ENCODE measurements around the gene TKT. TPM values are rescaled to one million over a fixed set of nuclear protein-coding genes. Genes with fewer than 3 reads are reported as not detected.

TKT gene
- total and polyA plus RNA-seq, 2 of the 4 experiments (the other 2 are of a cell fraction): 280 to 349 TPM

GRCh38 chr3:53240989-53241972 lies 14.5 kb downstream of the TKT start:
- POLR2A ChIA-PET (ENCODE audit: unreplicated experiment): interaction anchor here (0.7 kb wide), 1 partner anchor 10 kb away, joined by 3 read pairs; no protein-coding TSS in a partner anchor
- no peak for DNase-seq
- H2AK9ac ChIP-seq (replicated peaks; ENCODE audit: low read depth, low read length, poor library complexity): no peak overlapping the region
- peak overlapping the region; percentile 14; the same call in 1 of the 2 replicates for H3K27ac ChIP-seq (ENCODE audit: insufficient read depth, low read length)
- dilution Hi-C loops (cut with HindIII; ENCODE audit: low sequenced_read_pairs, unreplicated experiment): no loop called here
- in situ Hi-C loops (cut with MboI; ENCODE audit: low sequenced_read_pairs): no loop called here
- H4K20me1 ChIP-seq (ENCODE audit: insufficient read depth, low read length): peaks cover 71% of the 10 kb centered on the region
- TF ChIP-seq RAD21 (IDR thresholded peaks at IDR 0.05; ENCODE audit: low read length): no peak
- TF ChIP-seq NFE2L2 (IDR thresholded peaks at IDR 0.05; ENCODE audit: low read depth, low read length): no peak
- no peak for TF ChIP-seq CHD1 (IDR thresholded peaks at IDR 0.05; ENCODE audit: low read depth, low read length)
- TF ChIP-seq CTCF (conservative IDR thresholded peaks at IDR 0.05; ENCODE audit: low read depth, low read length): no peak
- no peak for TF ChIP-seq CEBPB (IDR thresholded peaks at IDR 0.05; ENCODE audit: low read depth, low read length)
- peaks cover 17 to 73% of the 10 kb centered on the region in 2 experiments; a peak in 3 of 4 replicates for H3K79me1 ChIP-seq (ENCODE audit: low read depth in 1 of 2, low read length in 2 of 2)
- H3K9ac ChIP-seq (ENCODE audit: low read depth, low read length): no peak overlapping the region
- H4K91ac ChIP-seq (ENCODE audit: insufficient read depth, low read depth, low read length): no peak overlapping the region
- no peak overlapping the region; a peak in 1 of 4 replicates for H4K8ac ChIP-seq (ENCODE audit: low read depth in 2 of 2, low read length in 2 of 2)
- no peak overlapping the region for H3K4me2 ChIP-seq (ENCODE audit: low read depth, low read length)
- H3K14ac ChIP-seq (replicated peaks; ENCODE audit: low read depth, low read length): no peak overlapping the region
- no peak overlapping the region for H3K23ac ChIP-seq (ENCODE audit: low read depth, low read length)
- no peak overlapping the region for H3K4me3 ChIP-seq (ENCODE audit: insufficient read depth, low read depth, low read length)
- H2BK5ac ChIP-seq (ENCODE audit: low read depth, low read length, poor library complexity, severe bottlenecking): peak overlapping the region; percentile 6
- H3K36me3 ChIP-seq (ENCODE audit: control insufficient read depth, insufficient read depth, low read length): peaks cover 60% of the 10 kb centered on the region
- no peak overlapping the region for H2AFZ ChIP-seq (replicated peaks; ENCODE audit: low read length, poor library complexity)
- intact Hi-C loops (cut with micrococcal nuclease): no loop called here
- H3K27me3 ChIP-seq (ENCODE audit: control insufficient read depth, insufficient read depth, low read length): no peaks in the 10 kb centered on the region
- no TSS peak for BruUV-seq (replicated peaks)
- no peak overlapping the region for H2BK20ac ChIP-seq (ENCODE audit: low read depth, low read length)
- WGBS, 2 experiments (ENCODE audit: extremely low coverage in 2 of 2, insufficient read length in 1 of 2): 91% methylated on average over 10 of the region's 28 CpGs; no CpG with 5 or more reads in 1 of the 2 experiments
- no peak overlapping the region for H2AK5ac ChIP-seq (ENCODE audit: low read depth, low read length)
- H4K5ac ChIP-seq (ENCODE audit: low read depth, low read length): no peak overlapping the region
- no peak overlapping the region for H3K18ac ChIP-seq (ENCODE audit: low read depth, low read length)
- peaks cover 26% of the 10 kb centered on the region for H3K9me1 ChIP-seq (ENCODE audit: insufficient read depth, low read length)
- no peak overlapping the region for H3K56ac ChIP-seq (ENCODE audit: extremely low read depth, insufficient read depth, low read length)
- H3K4ac ChIP-seq (ENCODE audit: low read depth, low read length): no peak overlapping the region
- no peak for ATAC-seq (ENCODE audit: low read depth)
- H3K4me1 ChIP-seq (ENCODE audit: control insufficient read depth, insufficient read depth, low read length): peaks cover 35% of the 10 kb centered on the region
- CTCF ChIA-PET: no interaction called here
- no peaks in the 10 kb centered on the region for H3K9me3 ChIP-seq (ENCODE audit: control insufficient read depth, insufficient read depth, low read length)
- H2BK120ac ChIP-seq (ENCODE audit: low read depth, low read length): no peak overlapping the region
- H2BK15ac ChIP-seq (ENCODE audit: low read depth, low read length): no peak overlapping the region

All from IMR-90 (cell line).